Measurements from ENCODE around the gene CDK18. TPM values are rescaled to one million over a fixed set of nuclear protein-coding genes. Genes with fewer than 3 reads are reported as not detected.

Gene CDK18
- polyA plus RNA-seq, 1 experiment = 0.36 TPM

- no peak for TF ChIP-seq CTCF (IDR thresholded peaks at IDR 0.05; ENCODE audit: low read depth, low read length)
- H3K27ac ChIP-seq (ENCODE audit: low read depth, low read length) = no peak overlapping the region
- ChIA-PET POLR2A (no interaction called here), CTCF (interaction anchor here (2.9 to 16.0 kb wide), 2 partner anchors 10 to 30 kb away, joined by 13 to 427 read pairs; no protein-coding TSS in a partner anchor)
- H3K27me3 ChIP-seq (ENCODE audit: control insufficient read depth, insufficient read depth, low read length) = peaks cover 42% of the 10 kb centered on the region
- DNase-seq (ENCODE audit: low read depth, low spot score) = no peak
- H3K4me3 ChIP-seq (ENCODE audit: low read depth, low read length) = no peak overlapping the region
- H3K9me3 ChIP-seq (ENCODE audit: control insufficient read depth, insufficient read depth, low read length) = no peaks in the 10 kb centered on the region; the same call in 1 of the 2 replicates
Measured at GRCh38 chr1:205495237-205495823, 9.1 kb upstream of the CDK18 start.

GRCh38 chr1:205496661-205497060, 7.8 kb upstream of the CDK18 start:
- no peak overlapping the region for H3K4me3 ChIP-seq (ENCODE audit: low read depth, low read length)
- no peaks in the 10 kb centered on the region; the same call in 1 of the 2 replicates for H3K9me3 ChIP-seq (ENCODE audit: control insufficient read depth, insufficient read depth, low read length)
- no peak for DNase-seq (ENCODE audit: low read depth, low spot score)
- H3K27ac ChIP-seq (ENCODE audit: low read depth, low read length) = no peak overlapping the region
- H3K27me3 ChIP-seq (ENCODE audit: control insufficient read depth, insufficient read depth, low read length) = peaks cover 36% of the 10 kb centered on the region
- no peak for TF ChIP-seq CTCF (IDR thresholded peaks at IDR 0.05; ENCODE audit: low read depth, low read length)
- CTCF ChIA-PET = interaction anchor here (1.6 to 16.0 kb wide), 3 partner anchors 8 to 29 kb away, joined by 3 to 427 read pairs (median 13); no protein-coding TSS in a partner anchor
- POLR2A ChIA-PET = no interaction called here

- Histone ChIP-seq H3K27me3 (ENCODE audit: control insufficient read depth, insufficient read depth, low read length) (peaks cover 31% of the 10 kb centered on the region), H3K9me3 (ENCODE audit: control insufficient read depth, insufficient read depth, low read length) (no peaks in the 10 kb centered on the region; the same call in 1 of the 2 replicates), H3K27ac (ENCODE audit: low read depth, low read length) (no peak overlapping the region), H3K4me3 (ENCODE audit: low read depth, low read length) (no peak overlapping the region)
- ChIA-PET CTCF (interaction anchor here (1.6 to 16.0 kb wide), 2 partner anchors 9 to 28 kb away, joined by 3 to 427 read pairs; no protein-coding TSS in a partner anchor), POLR2A (no interaction called here)
- TF ChIP-seq CTCF (IDR thresholded peaks at IDR 0.05; ENCODE audit: low read depth, low read length) = no peak
- DNase-seq (ENCODE audit: low read depth, low spot score) = no peak
Measured at GRCh38 chr1:205497351-205497750, 7.1 kb upstream of the CDK18 start.

DNA sequence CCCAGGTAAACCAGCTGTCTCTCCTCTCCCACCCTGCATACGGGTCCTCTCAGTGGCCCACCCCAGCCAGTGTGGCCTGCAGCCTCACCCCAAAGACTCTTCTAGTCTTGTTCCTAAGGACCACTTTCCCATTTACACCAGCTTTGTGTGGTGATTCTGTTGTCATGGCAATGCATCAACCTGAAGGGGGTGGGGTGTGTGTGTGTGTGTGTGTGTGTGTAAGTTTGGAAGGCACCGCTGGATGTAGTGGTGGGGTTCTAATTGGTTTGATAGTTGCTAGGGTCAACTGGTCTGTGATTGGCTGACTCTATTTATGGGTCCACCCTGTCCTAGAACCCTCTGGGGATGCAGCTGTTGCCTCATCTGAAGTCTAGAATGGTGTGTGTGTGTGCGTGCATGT, 4.7 kb upstream of the CDK18 start:
- ChIA-PET CTCF (interaction anchor here (1.0 to 2.6 kb wide), 4 partner anchors 12 to 165 kb away, joined by 3 to 10 read pairs (median 4); no protein-coding TSS in a partner anchor), POLR2A (no interaction called here)
- DNase-seq (ENCODE audit: low read depth, low spot score) = no peak
- Histone ChIP-seq H3K27ac (ENCODE audit: low read depth, low read length) (no peak overlapping the region), H3K27me3 (ENCODE audit: control insufficient read depth, insufficient read depth, low read length) (peaks cover 46% of the 10 kb centered on the region), H3K4me3 (ENCODE audit: low read depth, low read length) (no peak overlapping the region), H3K9me3 (ENCODE audit: control insufficient read depth, insufficient read depth, low read length) (no peaks in the 10 kb centered on the region)
- no peak for TF ChIP-seq CTCF (IDR thresholded peaks at IDR 0.05; ENCODE audit: low read depth, low read length)

Data from AG04450 (cell line).